Mucosa of descending colon (tissue), 3 donors: ENCODE results near the gene LILRB5. TPM values are rescaled to one million over a fixed set of nuclear protein-coding genes. Genes with fewer than 3 reads are reported as not detected.

Source experiments
- ATAC-seq: fragments of 200-7000 bp; cut with Tn5 transposase; one replicate; pipeline ENCODE4 v1.9.1; 2020; ENCODE audit warnings: mild to moderate bottlenecking, moderate library complexity
- DNase-seq, 3 donors: peaks; one replicate each; pipeline ENCODE4 v3.0.0-alpha.2; 2020
- H3K36me3 ChIP-seq: fragments of 200-600 bp; one replicate; pipeline ENCODE4 v1.8.0; 2021; ENCODE audit warnings: low read depth, mild to moderate bottlenecking
- H3K4me1 ChIP-seq: fragments of 200-600 bp; one replicate; pipeline ENCODE4 v1.8.0; 2021; ENCODE audit warnings: low read depth, mild to moderate bottlenecking
- H3K4me3 ChIP-seq: fragments of 200-600 bp; one replicate; pipeline ENCODE4 v1.8.0; 2021; ENCODE audit warnings: mild to moderate bottlenecking
- H3K9me3 ChIP-seq: fragments of 200-600 bp; one replicate; pipeline ENCODE4 v1.8.0; 2021; ENCODE audit warnings: mild to moderate bottlenecking
- intact Hi-C, 2 donors: fragments of 100-400 bp; cut with DNase I in 1 of 2; cut with micrococcal nuclease in 1 of 2; formaldehyde crosslinking; loops; one replicate each; pipeline versions ENCODE4 v1.11.0 to v1.11.1; 2022; cut with DNase I, micrococcal nuclease
- microRNA-seq: library from miRNA; unstranded; fragments of <30 nt; microRNA quantifications from one replicate; pipeline ENCODE4, GENCODE V29; 2019
- total RNA-seq, 3 donors: library from RNA; stranded (reverse); fragmentation: NEBNext Ultra II Directional in 2 of 3; extraction: Animal tissue kit (Norgen Biotek cat#: 25700) in 2 of 3; gene quantifications; one replicate each; pipeline versions ENCODE4 v1.2.1 to v1.2.4, GENCODE V29; 2021 to 2023
- TF ChIP-seq, protein P1 (sequence below): fragments of 200-600 bp; IDR thresholded peaks from one replicate; pipeline ENCODE4 v1.8.0; 2022; ENCODE audit warnings: antibody characterized with exemption, mild to moderate bottlenecking
- donor health status: DM: no; HTN: no; CAD: no; lungs with moderate emphysema.
- donor health status: DM: no; HTN: no; CAD: no.
- donor health status: DM: no; HTN: yes; CAD: no.

LILRB5 gene
- total RNA-seq, 3 donors from 2014 or later, result 5.4 to 17.5 (median 12.2) TPM

DNA sequence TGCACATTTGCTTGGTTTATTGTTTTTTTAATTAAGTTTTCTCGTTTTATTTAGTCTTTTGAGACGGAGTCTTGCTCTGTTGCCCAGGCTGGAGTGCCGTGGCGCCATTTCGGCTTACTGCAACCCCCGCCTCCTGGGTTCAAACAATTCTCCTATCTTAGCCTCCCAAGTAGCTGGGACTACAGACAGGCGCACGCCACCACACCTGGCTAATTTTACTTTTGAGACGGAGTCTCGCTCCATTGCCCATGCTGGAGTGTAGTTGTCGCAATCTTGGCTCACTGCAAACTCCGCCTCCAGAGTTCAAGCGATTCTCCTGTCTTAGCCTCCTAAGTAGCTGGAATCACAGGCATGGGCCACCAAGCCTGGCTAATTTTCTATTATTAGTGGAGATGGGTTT, 55.1 kb downstream of the LILRB5 start:
- Histone ChIP-seq H3K36me3 (peaks cover 6% of the 10 kb centered on the region), H3K4me1 (peaks cover 50% of the 10 kb centered on the region)
- TF ChIP-seq, protein P1, sequence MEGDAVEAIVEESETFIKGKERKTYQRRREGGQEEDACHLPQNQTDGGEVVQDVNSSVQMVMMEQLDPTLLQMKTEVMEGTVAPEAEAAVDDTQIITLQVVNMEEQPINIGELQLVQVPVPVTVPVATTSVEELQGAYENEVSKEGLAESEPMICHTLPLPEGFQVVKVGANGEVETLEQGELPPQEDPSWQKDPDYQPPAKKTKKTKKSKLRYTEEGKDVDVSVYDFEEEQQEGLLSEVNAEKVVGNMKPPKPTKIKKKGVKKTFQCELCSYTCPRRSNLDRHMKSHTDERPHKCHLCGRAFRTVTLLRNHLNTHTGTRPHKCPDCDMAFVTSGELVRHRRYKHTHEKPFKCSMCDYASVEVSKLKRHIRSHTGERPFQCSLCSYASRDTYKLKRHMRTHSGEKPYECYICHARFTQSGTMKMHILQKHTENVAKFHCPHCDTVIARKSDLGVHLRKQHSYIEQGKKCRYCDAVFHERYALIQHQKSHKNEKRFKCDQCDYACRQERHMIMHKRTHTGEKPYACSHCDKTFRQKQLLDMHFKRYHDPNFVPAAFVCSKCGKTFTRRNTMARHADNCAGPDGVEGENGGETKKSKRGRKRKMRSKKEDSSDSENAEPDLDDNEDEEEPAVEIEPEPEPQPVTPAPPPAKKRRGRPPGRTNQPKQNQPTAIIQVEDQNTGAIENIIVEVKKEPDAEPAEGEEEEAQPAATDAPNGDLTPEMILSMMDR, result no peak

DNA sequence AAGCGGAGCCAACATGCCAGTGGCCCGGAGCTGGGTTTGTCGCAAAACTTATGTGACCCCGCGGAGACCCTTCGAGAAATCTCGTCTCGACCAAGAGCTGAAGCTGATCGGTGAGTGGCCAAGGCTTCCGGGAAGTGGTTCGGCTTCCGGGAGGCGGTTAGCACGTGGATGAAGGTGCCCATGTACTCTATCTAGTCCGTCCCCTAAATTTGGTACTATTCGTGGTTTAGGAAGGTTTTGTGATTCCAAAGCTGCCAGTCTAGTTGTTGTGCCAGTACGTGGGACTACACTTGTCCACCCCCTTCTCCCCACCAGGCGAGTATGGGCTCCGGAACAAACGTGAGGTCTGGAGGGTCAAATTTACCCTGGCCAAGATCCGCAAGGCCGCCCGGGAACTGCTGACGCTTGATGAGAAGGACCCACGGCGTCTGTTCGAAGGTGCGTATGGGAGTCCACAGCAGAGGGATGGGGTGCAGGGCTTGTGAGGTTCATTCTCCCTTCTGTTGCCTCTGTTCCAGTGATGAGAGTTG, 55.8 kb downstream of the LILRB5 start:
- intact Hi-C loops, result no loop called here
- H3K36me3 ChIP-seq, result no peaks in the 10 kb centered on the region
- ATAC-seq, result no peak

More for the DNA sequence above, 55.1 kb downstream of the LILRB5 start:
- peak in 1 of 3 donors; percentile 31 for DNase-seq
- no peak for ATAC-seq
- H3K4me3 ChIP-seq, result no peak overlapping the region
- intact Hi-C loops, result no loop called here
- H3K9me3 ChIP-seq, result no peaks in the 10 kb centered on the region

More for the DNA sequence above, 55.8 kb downstream of the LILRB5 start:
- TF ChIP-seq, protein P1, result no peak
- H3K4me1 ChIP-seq, result peaks cover 43% of the 10 kb centered on the region
- no peaks in the 10 kb centered on the region for H3K9me3 ChIP-seq
- no peak for DNase-seq
- H3K4me3 ChIP-seq, result peak overlapping the region; percentile 35

Small RNAs within 50 kb of the gene (microRNA-seq; reads per million reads assigned to microRNA genes)
- gene MIR4752, result not detected

Other genes starting within 250 kb of the LILRB5 start
- not detected for gene VSTM1, start 193.4 kb downstream of the LILRB5 start, total RNA-seq
- gene TARM1, start 175.9 kb downstream of the LILRB5 start, total RNA-seq, result not detected
- 1 to 10 TPM in 2 of 3 donors, under 1 TPM in 1; 0.35 to 1.8 (median 1.4) TPM for gene OSCAR, start 156.5 kb downstream of the LILRB5 start, total RNA-seq
- gene NDUFA3, start 154.4 kb downstream of the LILRB5 start, total RNA-seq, result 100 to 1,000 TPM in 2 of 3 donors, 10 to 100 TPM in 1; 93.4 to 155 (median 139) TPM
- gene TFPT, start 141.6 kb downstream of the LILRB5 start, total RNA-seq, result 10 to 100 TPM in 2 of 3 donors, 1 to 10 TPM in 1; 9.8 to 18.2 (median 15.3) TPM
- 10 to 100 TPM; 34.3 to 54.6 (median 39.9) TPM for gene PRPF31, start 141.5 kb downstream of the LILRB5 start, total RNA-seq
- gene CNOT3, start 119.5 kb downstream of the LILRB5 start, total RNA-seq, result 10 to 100 TPM; 42.4 to 47.9 (median 43.7) TPM
- 10 to 100 TPM in 1 of 3 donors, 1 to 10 TPM in 2; 7.5 to 10.8 (median 8.0) TPM for gene LENG1, start 97.6 kb downstream of the LILRB5 start, total RNA-seq
- gene TMC4, start 84.1 kb downstream of the LILRB5 start, total RNA-seq, result 100 to 1,000 TPM; 107 to 276 (median 178) TPM
- gene MBOAT7, start 67.7 kb downstream of the LILRB5 start, total RNA-seq, result 100 to 1,000 TPM in 2 of 3 donors, 10 to 100 TPM in 1; 79.9 to 176 (median 113) TPM
- gene TSEN34, start 66.0 kb downstream of the LILRB5 start, total RNA-seq, result 10 to 100 TPM; 35.0 to 40.3 (median 35.2) TPM
- 1,000 to 10,000 TPM in 2 of 3 donors, 100 to 1,000 TPM in 1; 873 to 1,110 (median 1,027) TPM for gene RPS9, start 56.4 kb downstream of the LILRB5 start, total RNA-seq
- 1 to 10 TPM in 2 of 3 donors, under 1 TPM in 1; 0.67 to 7.7 (median 4.3) TPM for gene LILRB3, start 34.3 kb downstream of the LILRB5 start, total RNA-seq
- 1 to 10 TPM in 2 of 3 donors, not detected in 1; 2.4 to 3.5 TPM for gene LILRA6, start 14.5 kb downstream of the LILRB5 start, total RNA-seq
- 1 to 10 TPM; 1.2 to 9.6 (median 4.7) TPM for gene LILRB2, start 23.8 kb upstream of the LILRB5 start, total RNA-seq
- 1 to 10 TPM in 2 of 3 donors, under 1 TPM in 1; 0.72 to 4.7 (median 1.8) TPM for gene LILRA5, start 55.9 kb upstream of the LILRB5 start, total RNA-seq
- gene LILRA4, start 81.9 kb upstream of the LILRB5 start, total RNA-seq, result not detected
- 10 to 100 TPM in 2 of 3 donors, 1 to 10 TPM in 1; 5.4 to 26.7 (median 17.1) TPM for gene LAIR1, start 107.7 kb upstream of the LILRB5 start, total RNA-seq
- 1 to 10 TPM in 2 of 3 donors, under 1 TPM in 1; 0.55 to 8.7 (median 1.3) TPM for gene TTYH1, start 158.2 kb upstream of the LILRB5 start, total RNA-seq
- gene LENG8, start 191.9 kb upstream of the LILRB5 start, total RNA-seq, result 100 to 1,000 TPM; 157 to 214 (median 199) TPM
- gene LENG9, start 206.5 kb upstream of the LILRB5 start, total RNA-seq, result 10 to 100 TPM in 2 of 3 donors, 1 to 10 TPM in 1; 9.2 to 21.6 (median 20.9) TPM
- gene CDC42EP5, start 216.0 kb upstream of the LILRB5 start, total RNA-seq, result 100 to 1,000 TPM; 130 to 446 (median 319) TPM
- not detected for gene LAIR2, start 245.6 kb upstream of the LILRB5 start, total RNA-seq